ENCODE results near the gene CDC25B. TPM values are rescaled to one million over a fixed set of nuclear protein-coding genes. Genes with fewer than 3 reads are reported as not detected.
A peak's percentile ranks its signal among the peaks of the same experiment; 100 is the strongest.
"Not testable (repeated sequence)": the region's sequence is repeated elsewhere in the genome, so short reads cannot be mapped to it uniquely, and the experiment has no call there.

CDC25B gene
- total RNA-seq, 1 donor from 2014 or later = 4.5 TPM

DNA sequence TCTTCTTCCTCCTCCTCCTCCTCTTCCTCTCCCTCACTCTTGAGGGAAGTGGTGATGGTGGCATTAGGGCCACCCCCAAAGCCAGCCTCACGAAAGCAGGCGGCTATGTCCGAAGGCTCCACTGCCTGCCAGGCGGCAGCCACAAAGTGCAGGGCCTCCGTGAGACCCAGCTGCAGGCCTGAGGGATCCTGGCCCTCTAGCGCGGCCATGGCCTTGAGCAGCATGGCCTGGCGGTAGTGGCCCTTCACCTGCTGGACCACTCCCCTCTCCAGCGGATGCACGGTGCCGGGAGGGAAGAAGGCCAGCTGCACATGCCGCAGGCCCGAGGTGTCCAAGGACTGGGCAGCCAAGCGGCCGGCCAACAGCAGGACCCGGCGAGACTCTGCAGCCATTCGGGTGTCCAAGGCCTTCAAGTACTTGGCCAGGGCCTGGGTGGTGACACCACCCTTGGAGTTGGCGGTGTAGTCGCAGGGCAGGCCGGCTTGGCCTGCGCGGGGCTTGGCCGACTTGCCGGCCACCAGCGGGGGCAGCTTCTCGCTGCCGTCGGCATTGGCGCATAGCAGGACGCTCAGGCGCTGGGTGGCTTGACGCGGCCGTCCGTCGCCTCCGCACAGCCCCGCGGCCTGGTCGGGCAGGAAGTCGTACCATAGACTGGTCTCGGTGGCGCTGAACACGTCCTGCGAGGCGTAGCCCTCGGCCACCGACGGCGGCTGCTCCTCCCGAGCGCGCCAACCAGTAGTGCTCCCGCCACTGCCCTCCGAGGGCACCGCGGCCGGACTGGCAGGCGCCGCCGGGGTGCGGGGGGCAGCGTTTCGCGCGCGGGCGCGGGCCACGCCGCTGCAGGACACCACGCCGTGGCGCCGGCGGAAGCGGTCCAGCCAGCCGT is 10.6 kb upstream of the CDC25B start:
- no peak for DNase-seq

DNA sequence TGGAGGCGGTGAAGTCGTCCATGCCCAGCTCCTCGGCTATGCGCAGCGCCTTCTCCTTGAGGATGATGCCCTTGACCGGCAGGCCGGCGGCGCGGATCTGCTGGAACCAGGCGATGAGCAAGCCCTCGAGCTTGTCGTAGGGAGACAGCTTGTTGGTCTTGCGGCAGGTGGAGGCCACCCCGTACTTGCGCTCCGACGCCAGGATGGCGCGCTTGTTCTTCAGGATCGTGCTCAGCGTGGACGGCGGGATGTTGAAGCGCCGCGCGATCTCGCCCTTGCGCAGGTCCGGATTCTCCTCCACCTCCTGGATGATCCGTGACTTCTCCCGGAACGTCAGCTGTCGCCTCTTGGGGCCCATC is 10.0 kb upstream of the CDC25B start:
- DNase-seq = no peak

DNA sequence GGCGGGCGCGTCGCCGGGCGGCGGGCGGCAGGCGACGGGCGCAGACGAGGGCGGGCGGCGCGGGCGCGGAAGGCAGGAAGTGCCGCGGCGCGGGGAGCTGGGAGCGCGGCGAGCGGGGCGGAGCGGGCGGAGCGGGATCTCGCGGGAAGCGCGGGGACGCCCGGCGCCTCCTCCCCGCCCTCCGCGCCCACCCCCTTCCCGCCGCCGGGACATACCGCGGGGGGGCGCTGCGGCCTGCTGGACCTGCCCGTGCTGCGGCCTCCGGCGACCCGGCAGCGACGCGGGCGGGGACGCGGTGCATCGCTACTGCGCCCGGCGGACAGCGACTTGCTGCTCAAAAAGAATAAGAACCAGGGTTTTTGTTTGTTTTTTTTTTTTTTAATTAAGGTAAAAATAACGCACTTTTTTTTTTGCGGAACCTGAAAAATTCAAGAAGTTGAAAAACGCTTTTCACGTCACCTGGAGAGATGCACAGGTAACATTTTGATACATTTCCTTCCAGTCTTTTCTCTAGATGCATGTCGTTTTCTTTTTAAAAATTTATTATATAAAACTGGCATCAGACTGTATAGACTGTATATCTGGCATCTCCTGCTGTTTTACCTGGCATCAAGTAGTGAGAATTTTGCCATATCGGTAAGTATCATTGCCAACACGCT is 9.3 kb upstream of the CDC25B start, which contains the start of gene CENPB:
Gene CENPB (minus strand): TSS at position 76 of the 659 bp plus-strand sequence. CDS start 257 bp downstream, outside the sequence.
- peak; percentile 81 for DNase-seq

DNA sequence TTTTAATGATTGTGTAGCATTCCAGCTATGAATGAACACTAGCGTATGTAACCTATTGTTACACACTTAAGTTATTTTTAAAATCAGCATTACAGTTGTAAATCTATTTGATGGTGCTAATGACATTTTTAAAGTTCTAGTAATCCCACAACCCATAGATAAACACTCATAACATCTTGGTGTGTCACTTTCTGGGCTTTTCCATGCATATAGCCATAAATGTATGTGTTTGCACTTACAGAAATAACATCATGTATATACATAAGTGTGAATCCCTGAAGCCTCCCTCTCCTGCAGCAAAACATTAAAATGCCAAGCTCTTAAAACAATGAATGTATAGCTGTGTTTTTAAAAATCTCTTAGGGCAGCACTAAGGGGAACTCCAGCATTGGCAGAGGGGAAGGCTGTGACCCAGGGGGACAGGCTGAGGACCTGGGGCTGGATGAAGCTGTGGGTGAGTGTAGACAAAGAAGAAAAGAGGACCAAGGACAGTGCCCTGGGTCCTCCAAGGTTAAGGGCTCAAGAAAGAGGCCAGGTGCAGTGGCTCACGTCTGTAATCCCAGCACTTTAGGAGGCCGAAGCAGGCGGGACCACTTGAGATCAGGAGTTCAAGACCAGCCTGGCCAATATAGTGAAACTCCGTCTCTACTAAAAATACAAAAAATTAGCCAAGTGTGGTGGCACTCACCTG is 8.6 kb upstream of the CDC25B start:
- DNase-seq = no peak

DNA sequence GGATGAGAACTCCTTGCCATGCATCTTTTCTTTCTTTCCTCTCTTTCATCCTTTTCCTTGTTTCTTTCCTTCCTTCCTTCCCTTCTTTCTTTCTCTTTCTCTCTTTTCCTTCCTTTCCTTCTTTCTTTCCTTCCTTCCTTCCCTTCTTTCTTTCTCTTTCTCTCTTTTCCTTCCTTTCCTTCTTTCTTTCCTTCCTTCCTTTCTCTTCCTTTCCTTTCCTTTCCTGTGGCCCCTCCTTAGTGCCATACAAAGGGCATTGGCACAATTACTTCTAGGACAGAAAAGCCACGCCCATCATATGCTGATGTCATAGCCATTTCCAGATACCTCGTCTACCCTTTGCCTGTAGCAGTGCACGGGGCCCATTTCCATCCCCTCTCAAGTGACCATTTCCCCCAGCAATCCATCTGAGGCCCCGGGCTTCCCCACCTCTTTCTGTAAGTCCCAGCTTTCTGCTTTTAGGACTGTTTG is 7.4 kb upstream of the CDC25B start:
- DNase-seq = no peak

DNA sequence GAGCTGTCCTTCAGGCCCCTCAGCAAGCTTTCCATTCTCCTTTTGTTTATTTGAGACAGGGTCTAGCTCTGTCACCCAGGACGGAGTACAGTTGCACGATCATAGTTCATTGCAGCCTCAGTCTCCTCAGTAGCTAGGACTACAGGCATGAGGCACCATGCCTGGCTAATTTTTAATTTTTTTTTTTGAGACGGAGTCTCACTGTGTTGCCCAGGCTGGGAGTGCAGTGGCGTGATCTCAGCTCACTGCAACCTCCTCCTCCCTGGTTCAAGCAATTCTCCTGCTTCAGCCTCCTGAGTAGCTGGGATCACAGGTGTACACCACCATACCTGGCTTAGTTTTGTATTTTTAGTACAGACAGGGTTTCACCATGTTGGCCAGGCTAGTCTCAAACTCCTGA is 6.9 kb upstream of the CDC25B start:
- not testable (repeated sequence) for DNase-seq

DNA sequence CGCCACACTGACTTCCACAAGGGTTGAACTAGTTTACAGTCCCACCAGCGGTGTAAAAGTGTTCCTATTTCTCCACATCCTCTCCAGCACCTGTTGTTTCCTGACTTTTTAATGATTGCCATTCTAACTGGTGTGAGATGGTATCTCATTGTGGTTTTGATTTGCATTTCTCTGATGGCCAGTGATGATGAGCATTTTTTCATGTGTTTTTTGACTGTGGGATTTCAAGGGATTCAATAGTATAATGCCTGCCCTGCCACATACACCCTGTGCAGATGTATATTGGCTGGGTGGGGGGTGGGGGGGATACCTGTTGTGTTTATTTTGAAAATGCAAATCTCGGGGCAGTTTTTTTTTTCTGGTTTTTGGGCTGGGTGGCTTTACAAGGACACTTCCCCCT is 1.9 kb upstream of the CDC25B start:
- DNase-seq = not testable (repeated sequence)

DNA sequence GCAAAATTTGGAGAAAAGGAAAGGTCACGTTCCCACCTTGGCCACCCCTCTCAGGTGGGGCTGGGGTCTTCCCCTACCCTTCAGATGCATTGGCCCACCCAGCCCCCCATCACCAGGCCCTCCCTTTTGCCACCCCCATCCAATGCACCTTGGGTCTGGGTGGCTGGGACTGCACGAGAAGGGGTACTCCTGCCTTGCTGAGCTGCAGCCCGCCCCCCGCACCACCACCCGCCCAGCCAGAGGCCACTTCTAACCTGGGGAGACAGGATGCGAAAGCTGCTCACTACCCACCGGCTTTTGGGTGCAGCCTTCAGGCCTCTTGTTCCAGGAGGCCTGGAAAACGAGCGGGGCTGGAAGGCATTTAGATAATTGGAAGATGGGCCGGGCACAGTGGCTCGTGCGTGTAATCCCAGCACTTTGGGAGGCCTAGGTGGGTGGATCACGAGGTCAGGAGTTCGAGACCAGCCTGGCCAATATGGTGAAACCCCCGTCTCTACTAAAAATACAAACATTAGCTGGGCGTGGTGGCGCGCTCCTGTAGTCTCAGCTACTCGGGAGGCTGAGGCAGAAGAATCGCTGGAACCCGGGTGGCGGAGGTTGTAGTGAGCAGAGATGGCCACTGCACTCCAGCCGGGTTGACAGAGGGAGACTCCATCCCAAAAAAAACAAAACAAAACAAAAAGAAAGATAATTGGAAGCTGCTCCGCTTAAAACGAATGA is 1.2 kb upstream of the CDC25B start:
- no peak for DNase-seq

DNA sequence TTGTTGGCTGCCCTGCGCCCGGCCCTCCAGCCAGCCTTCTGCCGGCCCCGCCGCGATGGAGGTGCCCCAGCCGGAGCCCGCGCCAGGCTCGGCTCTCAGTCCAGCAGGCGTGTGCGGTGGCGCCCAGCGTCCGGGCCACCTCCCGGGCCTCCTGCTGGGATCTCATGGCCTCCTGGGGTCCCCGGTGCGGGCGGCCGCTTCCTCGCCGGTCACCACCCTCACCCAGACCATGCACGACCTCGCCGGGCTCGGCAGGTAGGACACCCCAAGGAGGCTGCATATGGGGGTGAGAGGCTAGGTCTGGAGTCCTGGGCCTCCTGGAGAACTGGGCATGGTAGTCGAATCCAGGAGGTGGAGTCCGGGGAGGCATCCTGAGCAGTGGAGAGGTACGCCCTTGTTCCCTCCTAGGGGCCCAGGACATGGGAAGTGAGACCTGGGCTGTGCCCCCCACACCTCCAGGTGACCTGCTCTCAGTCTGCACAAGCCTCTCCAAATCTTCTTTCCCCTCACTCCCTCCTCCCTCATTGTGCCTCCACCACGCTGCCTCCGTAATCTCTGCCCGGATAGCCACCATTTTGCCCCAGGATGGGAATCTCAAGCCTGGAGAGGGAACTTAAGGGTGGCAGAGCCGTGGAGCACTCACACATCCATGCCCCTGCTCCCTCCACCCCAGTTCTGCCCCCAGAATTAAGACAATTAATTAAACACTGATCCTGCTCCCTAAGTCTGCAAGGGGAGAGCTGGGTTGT is 541 bp downstream of the CDC25B start:
- no peak for DNase-seq

DNA sequence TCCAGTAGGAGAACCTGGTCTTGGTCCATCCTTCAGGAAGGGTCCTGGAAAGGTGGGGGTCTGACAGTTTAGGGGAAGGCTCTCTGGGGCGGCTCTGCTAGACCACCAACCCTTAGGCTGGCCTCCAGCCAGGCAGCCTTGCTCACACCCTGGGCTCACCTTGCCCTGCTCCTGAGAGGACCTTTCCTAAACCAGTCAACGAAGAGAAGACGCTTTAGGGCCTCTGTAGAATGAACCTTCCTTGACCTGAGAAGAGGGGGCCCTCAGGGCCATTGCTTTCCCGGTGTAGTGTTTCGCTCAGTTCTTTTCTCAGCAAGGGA is 1.1 kb downstream of the CDC25B start:
- DNase-seq = no peak

DNA sequence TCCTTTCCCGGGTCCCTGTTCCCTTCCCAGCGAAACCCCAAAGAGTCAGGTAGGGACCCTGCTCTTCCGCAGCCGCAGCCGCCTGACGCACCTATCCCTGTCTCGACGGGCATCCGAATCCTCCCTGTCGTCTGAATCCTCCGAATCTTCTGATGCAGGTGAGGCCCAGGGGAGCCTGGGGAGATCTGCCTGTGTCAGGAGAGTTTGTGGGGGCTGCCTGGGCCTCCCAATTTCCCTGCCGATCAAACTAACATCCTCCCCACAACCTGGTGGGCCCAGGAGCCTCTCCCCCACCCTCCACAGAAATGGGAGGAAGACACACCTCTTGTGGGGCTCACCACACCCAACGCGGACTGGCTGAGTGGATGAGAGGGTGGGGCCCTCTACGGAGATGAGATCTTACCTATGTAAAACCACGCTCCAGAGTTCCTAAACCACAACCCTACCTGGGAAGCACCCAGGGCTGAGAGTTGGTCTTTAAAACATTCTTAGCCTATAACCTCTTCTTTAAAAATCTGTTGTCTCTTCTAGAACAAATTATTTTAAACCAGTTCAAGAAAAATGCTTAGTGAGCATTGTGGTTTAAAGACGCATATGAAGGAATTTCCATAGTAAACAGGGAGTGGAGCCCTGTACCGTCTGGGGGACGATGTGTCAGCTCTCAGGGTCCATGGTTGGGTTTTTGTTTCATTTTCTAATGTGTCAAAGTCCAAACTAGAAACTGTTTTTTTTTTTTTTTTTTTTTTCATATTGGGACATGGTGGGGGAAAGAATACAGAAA is 1.7 kb downstream of the CDC25B start:
- no peak for DNase-seq

DNA sequence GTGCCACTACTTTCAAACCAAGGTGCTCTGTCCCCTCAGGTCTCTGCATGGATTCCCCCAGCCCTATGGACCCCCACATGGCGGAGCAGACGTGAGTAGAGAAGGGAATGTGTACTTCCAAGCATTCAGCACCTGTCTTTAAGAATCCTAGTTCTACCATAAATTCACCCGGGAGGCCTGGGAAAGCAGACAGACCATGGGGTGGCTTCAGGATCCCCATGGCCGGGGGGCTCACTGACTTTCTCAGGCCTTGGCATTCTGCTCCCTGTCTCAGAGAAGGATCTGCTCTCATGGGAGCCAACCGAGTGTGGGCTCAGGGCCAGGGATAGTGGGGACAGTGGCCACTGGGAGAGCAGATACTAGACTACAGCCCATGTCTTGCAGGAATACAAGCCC is 2.3 kb downstream of the CDC25B start:
- no peak for DNase-seq

DNA sequence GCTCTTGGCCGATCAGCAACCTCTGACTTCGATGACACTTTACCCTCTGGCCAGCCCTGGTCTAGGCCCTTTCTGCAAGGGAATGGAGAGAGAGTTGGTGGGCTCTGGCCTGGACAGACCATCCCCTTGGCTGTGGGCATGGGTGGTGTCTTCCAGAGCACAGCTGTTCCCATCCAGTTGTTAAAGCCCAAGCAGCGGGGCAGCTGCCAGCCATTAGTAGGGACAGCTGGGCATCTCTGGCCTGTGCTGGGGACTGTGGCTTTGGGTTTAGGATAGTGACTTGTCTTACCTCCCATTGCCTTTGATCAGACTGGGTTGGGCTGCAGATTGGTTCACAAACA is 2.8 kb downstream of the CDC25B start:
- no peak for DNase-seq

DNA sequence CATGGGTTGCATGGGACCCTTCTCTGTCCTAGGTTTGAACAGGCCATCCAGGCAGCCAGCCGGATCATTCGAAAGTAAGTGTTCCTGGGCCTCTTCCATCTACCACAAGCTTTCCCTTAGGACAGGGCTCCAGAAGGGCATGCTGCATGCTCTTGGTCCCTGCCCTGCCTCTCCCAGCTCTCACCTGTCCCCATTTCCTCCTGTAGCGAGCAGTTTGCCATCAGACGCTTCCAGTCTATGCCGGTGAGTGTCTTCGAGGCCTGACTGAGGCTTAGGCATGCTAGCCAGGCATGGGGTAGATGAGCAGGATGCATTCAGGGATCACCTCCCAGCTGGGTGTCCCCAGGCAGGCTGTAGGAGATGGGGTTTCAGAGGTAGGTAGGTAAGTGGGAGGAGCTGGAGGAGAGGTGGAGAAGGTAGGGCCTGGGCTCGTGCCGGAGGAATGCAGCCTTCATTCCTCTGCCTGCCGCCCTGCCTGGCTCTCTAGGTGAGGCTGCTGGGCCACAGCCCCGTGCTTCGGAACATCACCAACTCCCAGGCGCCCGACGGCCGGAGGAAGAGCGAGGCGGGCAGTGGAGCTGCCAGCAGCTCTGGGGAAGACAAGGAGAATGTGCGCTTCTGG is 4.3 kb downstream of the CDC25B start:
- DNase-seq = no peak

DNA sequence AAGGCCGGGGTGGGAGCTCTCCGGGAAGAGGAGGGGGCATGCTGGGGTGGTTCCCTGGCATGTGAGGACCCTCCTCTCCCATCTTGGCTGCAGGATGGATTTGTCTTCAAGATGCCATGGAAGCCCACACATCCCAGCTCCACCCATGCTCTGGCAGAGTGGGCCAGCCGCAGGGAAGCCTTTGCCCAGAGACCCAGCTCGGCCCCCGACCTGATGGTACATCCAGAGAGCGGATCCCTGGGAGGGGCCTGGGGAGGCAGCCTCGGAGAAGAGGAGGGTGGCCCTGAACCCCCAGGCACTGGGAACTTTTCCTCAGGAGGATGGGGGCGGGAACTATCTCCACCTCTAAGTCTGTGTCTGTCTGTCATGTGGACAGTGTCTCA is 4.8 kb downstream of the CDC25B start:
- no peak for DNase-seq

DNA sequence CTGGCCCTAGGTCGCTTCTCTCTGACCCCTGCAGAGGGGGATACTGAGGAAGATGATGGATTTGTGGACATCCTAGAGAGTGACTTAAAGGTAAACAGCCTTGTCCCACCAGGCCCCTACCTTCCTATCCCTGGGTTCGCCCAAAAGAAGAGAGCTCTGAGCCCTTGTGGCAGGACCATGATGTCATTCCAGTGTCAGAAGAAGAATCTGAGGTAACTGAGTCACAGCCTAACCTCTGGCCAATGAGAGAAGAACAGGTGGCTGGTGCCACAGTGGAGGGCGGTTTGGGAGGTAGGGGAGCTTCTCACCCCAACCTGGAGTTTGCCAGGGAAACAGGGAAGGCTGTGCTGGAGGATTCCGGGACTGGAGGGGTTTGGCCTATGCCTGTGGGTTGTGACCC is 5.2 kb downstream of the CDC25B start:
- DNase-seq = no peak

DNA sequence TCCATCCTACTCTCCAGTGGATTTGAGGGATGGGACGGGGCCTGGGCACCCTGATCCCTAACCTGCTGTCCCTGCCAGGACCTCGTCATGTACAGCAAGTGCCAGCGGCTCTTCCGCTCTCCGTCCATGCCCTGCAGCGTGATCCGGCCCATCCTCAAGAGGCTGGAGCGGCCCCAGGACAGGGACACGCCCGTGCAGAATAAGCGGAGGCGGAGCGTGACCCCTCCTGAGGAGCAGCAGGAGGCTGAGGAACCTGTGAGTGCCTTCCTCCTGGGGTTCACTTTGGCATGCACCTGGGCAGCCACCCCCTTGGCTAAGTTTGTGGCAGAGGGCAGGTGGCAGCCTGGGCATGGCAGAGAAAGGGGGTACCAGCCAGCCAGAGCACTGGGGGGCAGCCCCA is 5.7 kb downstream of the CDC25B start:
- no peak for DNase-seq

DNA sequence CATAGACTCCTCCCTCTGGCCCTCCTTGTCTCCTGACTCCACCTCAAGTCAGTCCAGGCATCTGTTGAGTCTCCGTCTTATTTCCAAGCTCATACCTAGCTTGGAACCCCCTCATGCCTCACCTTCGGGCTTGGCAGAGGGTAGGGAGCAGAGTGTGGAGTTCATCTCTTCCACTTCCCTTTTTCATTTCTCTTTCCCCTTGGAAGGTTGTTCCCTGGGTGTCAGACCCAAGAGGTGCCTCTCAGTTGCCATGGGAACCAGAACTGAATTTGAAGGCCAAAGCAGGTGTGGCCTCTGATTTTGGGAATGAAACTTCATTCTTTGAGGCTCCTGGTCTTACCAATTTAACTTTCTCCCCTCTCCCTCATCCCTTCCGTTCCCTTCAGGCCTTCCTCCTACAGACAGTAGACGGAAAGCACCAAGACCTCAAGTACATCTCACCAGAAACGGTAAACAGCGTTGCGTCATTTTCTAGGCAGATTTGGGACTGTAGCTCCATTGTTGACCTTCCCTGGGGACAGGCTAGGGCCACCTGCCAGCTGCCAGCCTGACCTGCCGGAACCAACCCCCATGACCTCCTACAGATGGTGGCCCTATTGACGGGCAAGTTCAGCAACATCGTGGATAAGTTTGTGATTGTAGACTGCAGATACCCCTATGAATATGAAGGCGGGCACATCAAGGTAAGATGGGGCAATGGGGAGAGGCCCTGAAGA is 6.6 kb downstream of the CDC25B start:
- DNase-seq = no peak

DNA sequence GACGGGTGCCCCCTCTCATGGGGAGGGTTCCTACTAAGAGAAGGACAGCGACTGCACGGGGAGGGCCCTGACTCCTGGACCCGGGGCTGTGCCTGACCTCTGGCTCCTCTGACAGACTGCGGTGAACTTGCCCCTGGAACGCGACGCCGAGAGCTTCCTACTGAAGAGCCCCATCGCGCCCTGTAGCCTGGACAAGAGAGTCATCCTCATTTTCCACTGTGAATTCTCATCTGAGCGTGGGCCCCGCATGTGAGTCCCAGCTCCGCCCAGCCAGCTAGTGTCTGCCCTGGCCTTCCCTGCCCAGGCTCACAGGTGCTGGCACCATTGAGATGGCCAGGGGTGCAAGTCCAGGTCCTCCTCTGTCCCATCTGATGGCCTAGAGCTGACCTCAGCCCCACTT is 7.2 kb downstream of the CDC25B start:
- no peak for DNase-seq

DNA sequence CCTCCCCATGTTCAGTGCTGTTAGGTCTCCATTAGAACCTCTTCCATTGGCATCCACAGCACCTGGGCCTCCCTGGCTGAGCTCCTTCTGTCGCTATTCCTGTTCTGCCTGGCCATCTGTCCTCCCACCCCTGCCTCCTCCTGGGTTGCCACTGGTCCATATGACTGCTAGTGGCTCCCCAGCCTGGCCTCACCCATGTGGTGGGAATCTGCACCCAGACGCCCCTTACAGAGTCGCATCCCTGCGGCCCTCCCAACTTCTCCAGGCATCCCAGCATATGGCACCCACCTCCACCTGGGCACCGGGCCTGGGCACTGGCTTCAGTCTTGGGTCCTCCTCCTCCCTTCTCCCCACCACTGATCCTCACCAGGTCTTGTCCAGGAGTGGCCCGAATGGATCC is 7.7 kb downstream of the CDC25B start:
- no peak for DNase-seq
